ENCODE data around the gene CA12.

- TF ChIP-seq EZH2phosphoT487 (IDR thresholded peaks at IDR 0.05; ENCODE audit: borderline replicate concordance), result no peak
- TF ChIP-seq CTCF (conservative IDR thresholded peaks at IDR 0.05; ENCODE audit: low read length), result no peak
These were observed 46.0 kb downstream of the CA12 start for GRCh38 chr15:63335543-63336240.
